DMS 273 treated with DMSO at 0.1 percent for 48 hours (cell line): ENCODE data around the gene SERINC5.
A peak's percentile ranks its signal among the peaks of the same experiment; 100 is the strongest.
"Not testable (repeated sequence)": the region's sequence is repeated elsewhere in the genome, so short reads cannot be mapped to it uniquely, and the experiment has no call there.

Experiments
- DNase-seq: peaks from one replicate; lab custom pipeline; 2025; lab: John Stamatoyannopoulos, UW

Gene SERINC5

DNA sequence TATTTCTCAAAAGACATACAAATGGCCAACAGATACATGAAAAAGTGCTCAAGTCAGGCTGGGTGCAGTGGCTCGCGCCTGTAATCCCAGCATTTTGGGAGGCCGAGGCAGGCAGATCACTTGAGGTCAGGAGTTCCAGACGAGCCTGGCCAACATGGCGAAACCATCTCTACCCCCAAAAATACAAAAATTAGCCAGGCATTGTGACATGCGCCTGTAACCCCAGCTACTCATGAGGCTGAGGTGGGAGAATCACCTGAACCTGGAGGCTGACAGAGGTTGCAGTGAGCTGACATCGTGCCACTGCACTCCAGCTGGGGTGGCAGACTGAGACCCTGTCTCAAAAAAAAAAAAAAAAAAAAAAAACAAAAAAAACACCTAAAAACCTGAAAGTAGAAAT is 119.0 kb downstream of the SERINC5 start:
- not testable (repeated sequence) for DNase-seq

DNA sequence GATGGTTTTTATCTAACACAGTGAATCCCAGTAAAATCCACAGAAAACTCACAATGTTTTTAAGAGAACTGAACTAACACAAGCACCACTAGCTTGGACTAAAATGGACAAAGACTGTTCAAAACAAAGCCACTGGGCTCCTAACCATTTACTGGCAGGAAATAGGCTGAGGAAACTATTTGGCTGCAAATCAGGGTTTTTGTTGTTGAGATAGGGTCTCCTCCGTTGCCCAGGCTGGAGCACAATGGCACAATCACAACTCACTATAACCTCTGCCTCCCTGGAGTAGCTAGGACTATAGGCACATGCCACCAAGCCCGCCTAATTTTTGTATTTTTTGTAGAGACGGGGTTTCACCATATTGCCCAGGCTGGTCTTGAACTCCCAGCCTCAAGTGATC is 121.0 kb downstream of the SERINC5 start:
- DNase-seq = no peak

DNA sequence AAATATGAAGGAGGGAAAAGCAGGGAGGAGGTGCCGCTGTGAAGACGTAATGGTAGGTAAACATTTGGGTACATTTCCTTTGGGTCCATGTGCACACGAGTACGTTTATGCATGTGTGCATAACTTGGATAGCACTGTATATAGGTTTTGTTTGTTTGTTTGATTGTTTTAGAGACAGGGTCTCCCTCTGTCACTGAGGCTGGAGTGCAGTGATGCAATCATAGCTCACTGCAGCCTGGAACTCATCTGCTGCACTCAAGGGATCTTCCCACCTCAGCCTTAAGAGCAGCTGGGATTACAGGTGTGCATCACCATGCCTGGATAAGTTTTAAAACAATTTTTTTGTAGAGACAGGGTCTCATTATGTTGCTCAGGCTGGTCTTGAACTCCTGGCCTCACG is 126.7 kb downstream of the SERINC5 start:
- no peak for DNase-seq

DNA sequence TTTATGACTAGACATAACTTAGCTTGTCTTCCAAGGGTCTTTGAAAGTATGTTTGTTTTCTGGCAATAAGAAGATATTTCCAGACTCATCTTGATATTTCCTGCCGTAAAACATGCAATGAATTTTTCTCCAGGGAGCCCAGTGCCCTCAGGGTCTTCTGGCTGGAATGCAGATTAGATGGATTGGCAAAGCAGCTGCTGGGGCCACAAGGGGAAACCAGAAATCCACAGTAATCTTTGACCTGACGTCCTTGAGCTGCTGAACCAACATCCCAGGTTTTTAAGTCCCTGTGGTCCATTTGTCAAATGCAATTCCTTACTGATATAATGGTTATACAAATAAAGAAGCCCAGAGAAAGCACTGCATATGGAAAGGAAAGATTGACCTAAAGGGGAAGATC is 127.7 kb downstream of the SERINC5 start:
- no peak for DNase-seq

DNA sequence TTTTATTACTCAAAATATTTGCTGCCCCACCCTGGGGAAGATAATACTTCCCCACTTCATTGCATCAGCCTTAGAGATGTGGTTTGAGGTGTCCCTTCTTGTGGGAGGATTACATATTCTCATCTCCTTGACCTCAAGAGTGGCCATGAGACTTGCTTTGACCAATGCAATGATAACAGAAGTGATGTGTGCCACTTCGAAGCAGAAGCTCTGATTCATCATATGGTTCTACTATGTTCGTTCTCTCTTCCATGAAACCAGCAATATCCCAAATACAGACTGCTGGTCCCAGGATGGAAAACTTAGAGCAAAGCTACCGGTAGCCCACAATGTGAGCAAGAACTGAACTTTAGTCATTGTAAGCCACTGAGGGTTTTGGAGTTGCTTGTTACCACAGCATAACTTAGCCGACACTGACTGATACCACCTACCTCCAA is 128.7 kb downstream of the SERINC5 start:
- DNase-seq = no peak

DNA sequence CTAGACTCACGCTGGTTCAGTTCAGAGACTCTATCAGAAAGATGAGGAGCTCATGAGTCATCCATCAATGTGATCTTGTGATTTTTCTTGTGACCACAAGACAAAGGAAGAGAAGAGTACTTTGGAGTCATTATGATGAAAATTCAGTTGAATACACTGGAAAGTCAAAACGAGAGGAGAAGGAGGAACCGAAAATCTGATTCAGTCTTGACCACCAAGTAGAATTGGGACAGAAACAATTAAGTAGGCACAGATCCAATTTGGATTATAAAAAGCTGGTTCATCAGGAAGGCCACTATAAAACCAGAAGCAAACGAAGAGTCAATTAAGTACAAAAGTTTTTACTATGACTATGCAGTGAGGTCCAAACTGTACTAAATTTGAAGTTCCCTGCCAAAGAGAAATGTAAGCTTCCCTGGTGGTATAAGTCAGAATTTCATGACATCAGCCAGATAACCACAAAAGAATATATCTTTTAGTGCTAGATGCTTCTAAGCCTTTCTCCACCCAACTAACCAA is 129.8 kb downstream of the SERINC5 start:
- DNase-seq = no peak

DNA sequence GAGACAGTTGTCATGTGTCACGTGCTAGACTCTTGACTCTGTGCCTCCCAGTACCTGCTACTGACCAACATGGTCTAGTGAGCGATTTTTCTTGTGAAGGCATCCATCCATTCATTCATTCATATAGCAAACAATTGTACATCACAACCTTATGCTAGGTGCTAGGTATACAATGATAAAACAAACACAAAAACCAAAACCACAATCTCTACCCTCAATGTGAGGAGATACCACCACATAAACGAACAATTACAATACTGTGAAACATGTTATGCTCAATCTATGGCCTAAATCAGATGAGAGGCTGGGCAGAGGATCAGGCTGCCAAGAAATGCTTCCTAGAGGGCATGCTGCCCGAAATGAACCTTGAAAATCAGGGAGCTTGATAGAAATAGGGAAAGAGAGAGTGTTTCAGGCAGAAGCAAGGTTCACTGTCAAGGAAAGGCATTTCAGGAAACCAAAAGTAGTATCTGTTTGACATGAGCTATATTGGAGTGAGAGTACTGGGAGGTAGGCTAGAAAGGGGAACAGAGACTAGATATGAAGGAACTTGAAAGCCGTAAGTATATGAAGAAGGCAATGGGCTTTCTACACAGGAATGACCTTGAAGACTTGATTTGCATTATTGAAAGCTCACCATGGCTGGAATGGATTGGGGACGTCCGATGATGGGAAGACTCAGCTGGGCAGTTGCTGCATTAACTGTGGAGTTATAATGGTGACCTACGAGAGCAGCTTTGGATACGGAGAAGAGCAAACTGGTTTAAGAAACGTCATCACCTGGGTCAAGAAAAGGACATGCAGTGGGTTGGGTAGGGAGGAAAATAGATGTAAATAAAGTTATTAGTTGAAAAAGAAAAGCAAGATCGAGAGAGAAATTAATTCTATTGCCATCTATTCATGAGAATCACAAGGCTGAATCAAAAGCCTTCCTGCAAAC is 130.6 kb downstream of the SERINC5 start:
- DNase-seq = no peak

DNA sequence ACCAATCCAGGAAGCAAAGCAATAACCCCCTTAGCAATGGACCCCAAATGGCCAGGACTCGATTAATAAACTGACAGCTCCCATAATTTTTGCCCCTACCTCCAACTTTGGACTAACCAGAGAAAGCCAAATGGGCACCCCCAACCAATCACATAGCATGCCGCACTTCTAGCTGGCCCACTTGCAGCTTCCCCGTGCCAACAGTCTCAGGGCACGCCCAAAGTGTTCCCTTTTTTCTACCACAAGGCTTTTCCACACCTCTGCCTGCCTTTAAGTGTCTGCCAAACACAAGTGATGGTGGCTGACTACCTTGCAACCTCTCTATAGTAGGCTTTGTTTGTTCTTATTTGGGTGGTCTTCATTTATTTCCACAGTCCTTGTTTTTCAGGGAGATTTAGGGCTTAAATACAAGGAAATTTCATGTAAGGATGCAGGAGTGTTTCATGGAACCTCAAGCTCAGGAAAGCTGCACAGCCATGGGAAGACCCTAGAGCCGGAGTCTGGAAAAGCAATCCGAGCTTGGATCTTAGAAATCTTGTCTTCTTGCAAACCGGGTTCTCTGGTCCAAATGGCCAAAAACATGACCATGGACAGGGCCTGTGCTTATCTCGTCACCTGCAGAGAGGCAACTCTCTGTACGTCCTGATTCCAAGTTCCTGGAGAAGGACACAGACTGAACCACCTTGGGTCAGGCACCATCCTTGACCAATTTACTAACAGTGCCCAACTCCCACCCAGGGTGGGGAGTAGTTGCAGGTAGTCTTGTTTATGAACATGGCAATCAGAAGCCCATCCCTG is 131.5 kb downstream of the SERINC5 start:
- DNase-seq = no peak

DNA sequence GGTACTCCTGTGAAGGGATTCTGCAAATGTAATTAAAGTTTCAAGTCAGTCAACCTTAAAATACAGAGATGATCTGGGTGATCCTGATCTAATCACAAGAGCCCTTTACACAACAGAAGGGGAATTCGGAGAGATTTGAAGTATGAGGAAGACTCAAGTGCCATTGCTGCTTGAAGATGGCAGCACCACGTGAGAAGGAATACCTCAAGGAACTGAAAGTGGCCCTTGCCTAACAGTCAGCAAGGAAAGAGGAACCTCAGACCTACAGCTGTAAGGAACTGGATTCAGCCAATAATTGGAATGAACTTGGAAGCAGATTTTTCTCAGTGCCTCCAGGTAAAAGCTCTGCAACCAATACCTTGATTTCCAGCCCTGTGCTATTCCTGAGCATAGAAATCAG is 133.3 kb downstream of the SERINC5 start:
- DNase-seq = no peak

DNA sequence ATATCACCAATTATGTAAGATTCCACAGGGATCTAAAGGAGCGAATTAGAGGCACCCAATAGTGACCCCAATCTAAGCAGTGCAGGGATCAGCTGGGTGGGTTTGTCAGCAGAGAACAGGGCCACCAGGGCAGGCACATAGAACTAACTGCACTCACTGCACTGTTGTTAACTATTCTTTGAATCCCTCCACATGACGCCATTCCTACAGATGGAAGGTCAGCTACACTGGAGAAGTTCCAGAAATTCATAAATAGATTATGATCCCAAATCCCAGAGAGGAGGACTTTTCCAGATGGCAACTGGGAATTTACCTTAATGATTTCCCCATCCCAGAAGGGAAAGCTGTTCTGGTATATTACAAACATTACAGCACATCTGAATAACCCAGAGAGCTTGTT is 136.5 kb downstream of the SERINC5 start:
- DNase-seq = peak; percentile 29

DNA sequence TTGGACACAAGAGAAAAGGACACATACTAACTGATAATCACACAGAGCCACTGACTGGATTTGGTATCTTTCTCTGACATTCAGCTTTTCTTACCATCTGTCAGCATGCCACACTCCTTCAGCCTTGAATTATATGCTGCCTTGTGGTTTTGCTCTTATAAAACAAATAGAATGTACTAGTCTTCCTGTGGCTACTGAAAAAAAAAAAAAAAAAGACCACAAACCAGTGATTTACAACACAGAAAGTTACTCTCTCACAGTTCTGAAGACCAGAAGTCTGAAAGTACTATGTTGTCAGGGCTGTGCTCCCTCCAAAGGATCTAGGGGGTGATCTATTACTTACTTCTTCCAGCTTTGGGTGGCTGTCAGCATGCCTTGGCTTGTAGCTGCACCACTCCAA is 138.4 kb downstream of the SERINC5 start:
- no peak for DNase-seq

DNA sequence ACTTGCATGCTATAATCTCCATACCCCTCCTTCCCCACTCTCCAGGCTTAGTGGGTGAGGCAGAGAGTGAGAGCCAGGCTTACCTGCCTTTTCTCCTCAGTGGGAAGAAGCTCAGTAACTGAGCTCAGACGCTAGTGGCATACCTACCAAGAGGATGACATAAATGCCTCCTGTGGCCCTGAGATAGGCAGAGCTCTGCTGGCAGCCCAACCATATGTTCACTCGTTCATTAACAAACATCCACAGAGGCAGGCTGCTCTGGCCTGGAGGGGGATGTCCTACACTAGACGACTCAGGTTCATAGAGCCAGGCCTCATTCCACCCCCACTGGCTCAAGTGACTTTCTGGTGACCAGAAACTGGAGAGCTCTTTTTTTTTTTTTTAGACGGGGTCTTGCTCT is 139.4 kb downstream of the SERINC5 start:
- peak; percentile 50 for DNase-seq

DNA sequence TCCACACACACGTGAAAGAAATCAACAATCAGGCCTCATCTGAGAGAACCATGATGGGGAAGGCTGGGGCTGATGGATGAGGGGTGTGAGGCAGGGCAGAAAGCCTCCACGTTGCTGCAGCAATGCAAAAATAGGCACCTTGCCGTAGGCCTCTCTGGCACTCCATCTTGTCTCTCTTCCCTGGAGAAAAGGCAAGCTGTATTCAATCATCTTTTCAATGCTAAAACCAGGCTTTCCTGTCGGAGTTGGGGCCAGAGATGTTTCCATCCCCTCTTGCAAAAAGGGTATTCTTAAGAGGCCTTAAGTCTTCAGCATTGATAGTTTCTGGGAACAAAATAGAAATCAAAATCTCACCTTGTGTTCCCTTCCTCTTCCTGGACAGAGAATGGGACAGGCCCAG is 139.8 kb downstream of the SERINC5 start:
- DNase-seq = no peak

DNA sequence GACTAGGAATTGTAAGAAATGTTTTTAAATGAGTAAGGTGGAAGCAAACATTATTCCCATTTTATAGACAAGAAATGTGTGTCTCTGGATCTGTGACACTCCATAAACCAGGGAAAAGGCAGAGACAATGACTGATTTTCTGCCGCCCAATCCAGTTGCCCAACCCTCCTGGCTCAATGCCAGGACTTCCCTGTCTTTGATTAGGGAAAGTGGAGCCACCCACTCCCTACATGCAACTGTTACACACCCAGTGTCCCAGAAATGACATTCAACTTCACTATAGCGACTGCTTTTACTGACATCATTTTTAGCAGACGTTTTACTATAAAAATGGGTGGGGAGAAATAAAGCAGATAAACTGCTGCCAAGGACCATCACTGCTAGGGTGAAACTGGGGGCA is 141.0 kb downstream of the SERINC5 start:
- DNase-seq = no peak

DNA sequence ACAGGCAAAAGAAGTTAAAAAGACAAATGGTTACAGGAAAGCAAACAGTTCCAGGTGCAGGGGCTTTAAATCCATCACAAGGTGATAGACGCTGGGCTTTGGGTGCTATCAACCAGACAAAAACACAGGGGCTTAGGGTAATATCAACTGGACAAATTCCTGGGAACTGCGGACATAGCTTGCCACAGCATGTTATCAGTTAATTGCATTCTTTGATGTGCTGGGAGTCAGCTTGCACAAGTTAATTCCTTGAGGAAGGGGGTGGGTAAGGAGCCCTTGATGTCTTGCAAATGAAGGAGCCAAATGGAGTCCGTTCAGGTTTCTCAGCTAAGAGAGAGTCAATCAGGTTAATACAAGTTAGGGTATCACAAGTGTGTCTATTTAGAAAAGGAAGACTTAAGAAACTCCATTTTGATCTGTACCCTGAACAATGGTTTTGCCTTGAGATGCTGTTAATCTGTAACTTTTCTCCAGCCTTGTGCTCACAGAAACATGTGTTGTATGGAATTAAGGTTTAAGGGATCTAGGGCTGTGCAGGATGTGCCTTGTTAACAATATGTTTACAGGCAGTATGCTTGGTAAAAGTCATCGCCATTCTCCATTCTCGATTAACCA is 144.4 kb downstream of the SERINC5 start:
- not testable (repeated sequence) for DNase-seq

DNA sequence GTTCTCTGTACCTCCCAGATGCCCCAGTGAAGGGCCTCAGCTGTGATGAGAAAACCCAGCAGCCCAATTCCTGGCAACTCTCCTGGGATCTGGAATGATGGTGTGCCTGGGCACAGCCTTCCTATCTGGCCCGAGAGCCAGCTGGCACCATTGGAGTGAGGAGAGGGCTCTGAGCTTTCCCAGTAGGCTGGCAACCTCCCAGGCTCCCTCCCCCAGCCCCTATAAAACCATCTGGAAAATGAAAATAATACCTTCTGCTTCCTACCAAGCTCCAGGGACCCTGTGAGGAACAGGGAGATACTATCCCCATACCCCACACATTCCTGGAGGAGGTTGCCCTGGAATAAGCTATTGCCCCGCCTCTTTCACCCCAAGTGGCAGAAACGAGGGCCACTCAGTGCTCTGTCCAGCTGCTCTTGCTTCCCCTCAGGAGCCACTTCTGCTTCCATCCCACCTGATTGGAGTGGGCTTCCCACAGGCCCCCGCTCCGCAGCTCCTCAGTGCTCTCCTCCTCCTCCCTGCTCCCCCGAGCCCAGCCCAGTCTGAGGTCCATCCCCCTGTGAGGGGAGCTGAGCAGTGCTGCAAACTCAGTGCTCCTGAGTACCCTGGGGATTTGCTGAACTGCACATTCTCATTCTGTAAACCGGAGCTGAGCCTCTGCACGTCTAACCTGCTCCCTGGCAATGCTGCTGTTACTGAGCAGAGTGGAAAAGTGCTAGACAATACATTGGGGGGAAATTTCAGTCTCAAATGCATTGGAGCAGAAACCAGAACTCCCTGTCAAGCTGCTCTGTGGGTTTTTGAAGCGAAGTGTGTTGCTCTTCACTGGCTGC is 146.0 kb downstream of the SERINC5 start:
- DNase-seq = peak; percentile 96

DNA sequence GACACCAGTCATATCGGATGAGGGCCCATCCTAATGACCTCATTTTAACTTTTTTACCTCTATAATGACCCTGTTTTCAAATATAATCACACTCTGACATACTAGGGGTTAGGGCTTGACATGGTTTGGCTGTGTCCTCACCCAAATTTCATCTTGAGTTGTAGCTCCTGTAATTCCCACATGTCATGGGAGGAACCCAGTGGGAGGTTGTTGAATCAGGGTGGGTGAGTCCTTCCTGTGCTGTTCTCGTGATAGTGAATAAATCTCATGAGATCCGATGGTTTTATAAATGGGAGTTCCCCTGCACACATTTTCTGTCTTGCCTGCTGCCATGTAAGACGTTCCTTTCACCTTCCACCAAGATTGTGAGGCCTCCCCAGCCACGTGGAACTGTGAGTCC is 148.9 kb downstream of the SERINC5 start:
- DNase-seq = no peak

DNA sequence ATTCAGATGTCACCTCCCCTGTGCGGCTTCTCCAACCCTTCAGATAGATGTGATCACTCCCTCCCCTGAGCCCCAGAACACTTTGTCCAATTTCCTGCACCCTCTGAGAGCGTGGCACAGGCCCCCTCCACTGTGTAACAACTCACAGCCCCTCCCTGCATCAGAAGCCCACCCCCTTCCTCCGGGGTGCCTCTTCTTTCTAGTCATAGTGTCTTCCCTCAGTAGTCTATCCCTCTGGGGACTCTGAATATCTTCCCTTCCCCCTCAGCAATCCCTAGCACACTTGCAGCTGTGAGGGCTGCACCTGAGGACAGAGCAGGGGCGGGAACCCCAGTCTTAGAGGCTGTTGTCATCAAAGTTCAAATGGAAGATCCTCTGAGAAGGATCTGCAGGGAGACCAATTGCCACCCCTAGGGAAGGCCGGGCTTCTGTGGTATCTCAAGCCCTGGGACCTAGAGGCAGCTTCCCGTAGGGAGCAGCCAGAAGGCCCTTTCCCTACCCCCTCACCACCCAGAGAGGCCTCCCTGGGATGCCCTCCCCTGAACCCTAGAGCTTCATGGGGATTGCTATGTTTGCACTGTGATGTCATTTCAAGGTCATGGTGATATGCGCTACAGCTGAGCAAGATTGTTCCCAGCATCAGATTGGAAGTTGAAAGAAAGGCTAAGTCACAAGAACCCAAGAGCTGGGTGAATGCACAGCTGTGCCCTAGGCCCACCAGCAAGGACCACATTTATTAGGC is 150.0 kb downstream of the SERINC5 start:
- no peak for DNase-seq

DNA sequence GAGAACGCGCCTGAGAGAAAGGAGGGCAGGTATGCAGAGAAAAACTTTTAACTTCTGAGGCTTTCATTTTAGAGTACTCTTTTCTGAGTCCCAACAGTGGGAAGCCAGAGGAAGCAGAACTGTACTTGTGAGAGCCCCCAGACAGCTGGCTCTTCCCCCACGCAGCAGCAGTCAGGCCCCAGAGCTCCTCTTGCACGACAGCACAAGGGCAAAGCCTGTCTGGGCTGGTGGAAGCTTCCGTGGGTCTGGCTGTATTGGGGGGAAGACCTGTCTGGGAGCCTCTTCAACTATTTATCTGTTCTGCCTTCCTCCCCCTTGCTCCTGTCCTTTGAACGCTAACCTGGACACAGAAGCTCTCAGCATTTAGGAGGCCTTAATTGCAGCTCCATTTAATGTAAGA is 152.5 kb downstream of the SERINC5 start:
- DNase-seq = no peak

DNA sequence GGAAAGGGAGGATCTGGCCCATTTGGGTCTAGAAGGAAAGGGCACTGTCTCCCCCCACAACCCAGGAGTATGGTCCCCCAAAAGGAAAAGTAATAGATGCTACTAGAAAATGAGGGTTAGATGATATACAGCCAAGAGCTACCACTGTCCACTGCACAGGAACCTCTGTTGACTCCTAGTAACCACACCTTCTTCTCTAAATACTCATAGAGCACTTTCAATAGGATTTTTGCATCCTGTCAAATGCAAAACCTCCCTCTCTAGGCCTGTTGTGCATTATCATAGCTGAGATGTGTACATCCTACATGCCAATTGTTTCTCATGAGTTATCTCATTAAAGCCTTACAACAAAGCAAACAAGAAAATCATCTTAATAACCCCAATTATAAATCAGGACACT is 153.9 kb downstream of the SERINC5 start:
- DNase-seq = no peak

DNA sequence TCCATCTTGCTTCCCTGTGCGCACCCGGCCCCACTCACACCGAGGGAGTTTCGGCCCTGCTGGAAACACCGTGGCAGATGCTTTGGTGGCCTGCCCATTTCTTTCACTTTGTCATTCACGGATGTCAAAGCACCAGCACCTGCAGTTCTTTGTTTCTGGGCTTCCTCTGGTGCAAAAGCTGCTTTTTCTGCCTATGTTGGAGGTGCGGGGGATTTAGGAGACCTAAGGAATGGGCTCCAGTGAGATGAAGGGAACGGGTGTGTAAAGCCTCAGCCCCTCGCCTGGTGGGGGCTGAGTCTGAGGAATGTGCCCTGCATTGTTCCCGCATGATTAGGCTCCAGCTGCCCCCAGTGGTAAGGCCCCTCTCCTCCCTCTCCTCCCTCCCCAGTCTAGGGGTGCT is 158.4 kb downstream of the SERINC5 start:
- DNase-seq = no peak
